ENCODE measurements around the gene RYR3.

- TF ChIP-seq CTCF (IDR thresholded peaks at IDR 0.05; ENCODE audit: insufficient read depth, low read depth, low read length) (no peak), EZH2 (IDR thresholded peaks at IDR 0.05; ENCODE audit: insufficient read depth, low read length) (no peak)
Observed at GRCh38 chr15:33526532-33526931, 215.8 kb downstream of the RYR3 start.

All from astrocyte (in vitro differentiated cells and primary cell).